Astrocyte (in vitro differentiated cells and primary cell): Measurements from ENCODE around the gene IQGAP1. TPM values are rescaled to one million over a fixed set of nuclear protein-coding genes. Genes with fewer than 3 reads are reported as not detected.

Source experiments
- DNase-seq: peaks from one replicate; pipeline ENCODE4 v3.0.0-alpha.2; 2010; ENCODE audit warnings: low read depth
- FAIRE-seq: peaks from 2 replicates; lab custom pipeline; 2011; peaks lifted over from hg19 to GRCh38; lab: Jason Lieb, UNC
- H2AFZ ChIP-seq: 2 replicates; pipeline ENCODE4 v1.6.0; 2012; ENCODE audit warnings: low read depth, low read length, inconsistent platforms
- H3K27ac ChIP-seq: 2 replicates; pipeline ENCODE4 v1.5.1; 2011; ENCODE audit warnings: low read depth, low read length, inconsistent platforms
- H3K27me3 ChIP-seq: 2 replicates; pipeline ENCODE4 v1.6.0; 2011; ENCODE audit warnings: low read length, inconsistent platforms; ENCODE audit not compliant: insufficient read depth
- H3K36me3 ChIP-seq: 2 replicates; pipeline ENCODE4 v1.5.1; 2011; ENCODE audit warnings: low read length, inconsistent platforms; ENCODE audit not compliant: insufficient read depth
- H3K4me1 ChIP-seq: 2 replicates; pipeline ENCODE4 v1.5.1; 2011; ENCODE audit warnings: low read length, inconsistent platforms; ENCODE audit not compliant: insufficient read depth
- H3K4me2 ChIP-seq: 2 replicates; pipeline ENCODE4 v1.6.0; 2012; ENCODE audit warnings: low read length, inconsistent platforms
- H3K4me3 ChIP-seq: 2 replicates; pipeline ENCODE4 v1.5.1; 2011; ENCODE audit warnings: low read depth, mild to moderate bottlenecking, low read length, inconsistent platforms; ENCODE audit not compliant: insufficient read depth
- H3K79me2 ChIP-seq: 2 replicates; pipeline ENCODE4 v1.6.0; 2012; ENCODE audit warnings: mild to moderate bottlenecking, low read length, inconsistent platforms; ENCODE audit not compliant: insufficient read depth
- H3K9ac ChIP-seq: 2 replicates; pipeline ENCODE4 v1.6.0; 2012; ENCODE audit warnings: mild to moderate bottlenecking, low read length, inconsistent platforms
- H3K9me3 ChIP-seq: 2 replicates; pipeline ENCODE4 v1.5.1; 2012; ENCODE audit warnings: low read depth, mild to moderate bottlenecking, low read length, inconsistent platforms; ENCODE audit not compliant: insufficient read depth
- H4K20me1 ChIP-seq: 2 replicates; pipeline ENCODE4 v1.6.0; 2012; ENCODE audit warnings: low read length, inconsistent platforms; ENCODE audit not compliant: insufficient read depth
- H3K27ac Mint-ChIP-seq: one replicate; pipeline ENCODE4 v1.8.0; 2021; ENCODE audit warnings: mild to moderate bottlenecking, mixed read lengths; ENCODE audit not compliant: unreplicated experiment
- H3K27me3 Mint-ChIP-seq: one replicate; pipeline ENCODE4 v1.8.0; 2021; ENCODE audit warnings: low read depth, mixed read lengths; ENCODE audit not compliant: unreplicated experiment
- H3K36me3 Mint-ChIP-seq: one replicate; pipeline ENCODE4 v1.8.0; 2021; ENCODE audit warnings: low read depth, mixed read lengths; ENCODE audit not compliant: unreplicated experiment
- H3K4me1 Mint-ChIP-seq: one replicate; pipeline ENCODE4 v1.8.0; 2021; ENCODE audit warnings: low read depth, mixed read lengths; ENCODE audit not compliant: unreplicated experiment
- H3K4me3 Mint-ChIP-seq: one replicate; pipeline ENCODE4 v1.8.0; 2021; ENCODE audit warnings: mild to moderate bottlenecking, moderate library complexity, mixed read lengths; ENCODE audit not compliant: unreplicated experiment
- H3K9me3 Mint-ChIP-seq: one replicate; pipeline ENCODE4 v1.8.0; 2021; ENCODE audit warnings: mild to moderate bottlenecking, mixed read lengths; ENCODE audit not compliant: unreplicated experiment
- CTCF ChIP-seq: IDR thresholded peaks from 2 replicates; pipeline ENCODE4 v1.5.1; 2011; ENCODE audit warnings: low read depth, mild to moderate bottlenecking, inconsistent platforms, low read length, moderate library complexity; ENCODE audit not compliant: insufficient read depth
- EZH2 ChIP-seq: IDR thresholded peaks from 2 replicates; pipeline ENCODE4 v1.6.1; 2012; ENCODE audit warnings: mild to moderate bottlenecking, low read length, inconsistent platforms; ENCODE audit not compliant: insufficient read depth
- total RNA-seq: library from RNA; stranded (reverse); gene quantifications from 2 replicates; pipeline ENCODE4 v1.2.1, GENCODE V29; 2021

Gene IQGAP1
- total RNA-seq, 1 donor from 2014 or later, result 226 TPM

- no peak for FAIRE-seq
- no peaks in the 10 kb centered on the region for H3K36me3 Mint-ChIP-seq
- H3K4me1 ChIP-seq, result no peaks in the 10 kb centered on the region
Observed at GRCh38 chr15:90545095-90545494, 157.1 kb downstream of the IQGAP1 start.

DNA sequence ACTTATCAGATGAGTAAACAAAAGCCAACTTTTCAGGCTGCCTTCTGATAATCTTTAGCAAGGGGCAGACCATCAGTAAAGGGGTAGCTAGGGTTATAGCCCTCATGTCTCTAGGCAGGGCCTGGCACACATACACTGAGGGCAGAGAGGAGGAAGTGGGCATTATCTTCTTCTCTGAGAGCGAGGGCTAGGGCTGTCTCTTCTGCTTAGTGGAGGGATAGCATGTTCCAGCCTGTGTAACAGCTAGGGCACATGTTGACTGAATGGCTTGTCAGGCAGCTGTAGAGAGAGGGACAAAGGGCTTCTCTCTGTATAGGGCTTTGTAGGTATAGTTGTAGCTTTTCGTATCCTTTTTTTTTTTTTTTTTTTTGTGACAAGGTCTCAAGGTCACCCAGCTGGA, 159.5 kb downstream of the IQGAP1 start:
- no peaks in the 10 kb centered on the region for H3K9me3 Mint-ChIP-seq
- Histone ChIP-seq H3K4me2 (no peak overlapping the region), H3K27ac (no peak overlapping the region), H3K36me3 (no peaks in the 10 kb centered on the region), H3K9me3 (no peaks in the 10 kb centered on the region), H3K9ac (no peak overlapping the region), H4K20me1 (no peaks in the 10 kb centered on the region), H3K79me2 (peaks cover 8% of the 10 kb centered on the region), H3K4me3 (no peak overlapping the region), H3K27me3 (no peaks in the 10 kb centered on the region), H2AFZ (no peak overlapping the region), H3K4me1 (peaks cover 13% of the 10 kb centered on the region)
- no peaks in the 10 kb centered on the region for H3K36me3 Mint-ChIP-seq
- TF ChIP-seq CTCF (no peak), EZH2 (no peak)
- H3K27ac Mint-ChIP-seq, result no peak overlapping the region
- FAIRE-seq, result no peak
- H3K4me3 Mint-ChIP-seq, result no peak overlapping the region
- H3K4me1 Mint-ChIP-seq, result peaks cover 12% of the 10 kb centered on the region
- H3K27me3 Mint-ChIP-seq, result no peaks in the 10 kb centered on the region
- no peak for DNase-seq

More at GRCh38 chr15:90545095-90545494, 157.1 kb downstream of the IQGAP1 start:
- no peak overlapping the region for H3K4me3 Mint-ChIP-seq
- no peaks in the 10 kb centered on the region for H3K9me3 ChIP-seq
- no peak overlapping the region for H3K4me2 ChIP-seq
- no peak overlapping the region for H3K9ac ChIP-seq
- no peak overlapping the region for H2AFZ ChIP-seq
- no peak for DNase-seq
- H3K27me3 Mint-ChIP-seq, result no peaks in the 10 kb centered on the region
- H3K4me3 ChIP-seq, result no peak overlapping the region
- H4K20me1 ChIP-seq, result peaks cover 3% of the 10 kb centered on the region
- TF ChIP-seq CTCF (no peak), EZH2 (no peak)
- H3K79me2 ChIP-seq, result peaks cover 14% of the 10 kb centered on the region
- no peaks in the 10 kb centered on the region for H3K27me3 ChIP-seq
- H3K27ac ChIP-seq, result no peak overlapping the region
- H3K4me1 Mint-ChIP-seq, result peaks cover 2% of the 10 kb centered on the region
- no peaks in the 10 kb centered on the region for H3K36me3 ChIP-seq
- H3K27ac Mint-ChIP-seq, result no peak overlapping the region
- no peaks in the 10 kb centered on the region for H3K9me3 Mint-ChIP-seq

- Histone ChIP-seq H4K20me1 (no peaks in the 10 kb centered on the region), H3K9me3 (no peaks in the 10 kb centered on the region), H3K9ac (no peak overlapping the region), H3K4me1 (peaks cover 27% of the 10 kb centered on the region), H3K36me3 (no peaks in the 10 kb centered on the region), H3K4me2 (no peak overlapping the region), H3K79me2 (peaks cover 15% of the 10 kb centered on the region), H3K27ac (no peak overlapping the region), H3K4me3 (no peak overlapping the region), H2AFZ (no peak overlapping the region), H3K27me3 (no peaks in the 10 kb centered on the region)
- FAIRE-seq (no peak), DNase-seq (no peak)
- no peak overlapping the region for H3K4me3 Mint-ChIP-seq
- H3K27ac Mint-ChIP-seq, result no peak overlapping the region
- TF ChIP-seq EZH2 (no peak), CTCF (no peak)
- peaks cover 24% of the 10 kb centered on the region for H3K4me1 Mint-ChIP-seq
- H3K9me3 Mint-ChIP-seq, result no peaks in the 10 kb centered on the region
- no peaks in the 10 kb centered on the region for H3K36me3 Mint-ChIP-seq
- no peaks in the 10 kb centered on the region for H3K27me3 Mint-ChIP-seq
Observed at GRCh38 chr15:90550919-90551318, 162.9 kb downstream of the IQGAP1 start.
